Measurements from ENCODE around the gene TIMP3. TPM values are rescaled to one million over a fixed set of nuclear protein-coding genes. Genes with fewer than 3 reads are reported as not detected.

The TIMP3 gene
- total RNA-seq, 1 donor from 2014 or later = 8.3 TPM

DNA sequence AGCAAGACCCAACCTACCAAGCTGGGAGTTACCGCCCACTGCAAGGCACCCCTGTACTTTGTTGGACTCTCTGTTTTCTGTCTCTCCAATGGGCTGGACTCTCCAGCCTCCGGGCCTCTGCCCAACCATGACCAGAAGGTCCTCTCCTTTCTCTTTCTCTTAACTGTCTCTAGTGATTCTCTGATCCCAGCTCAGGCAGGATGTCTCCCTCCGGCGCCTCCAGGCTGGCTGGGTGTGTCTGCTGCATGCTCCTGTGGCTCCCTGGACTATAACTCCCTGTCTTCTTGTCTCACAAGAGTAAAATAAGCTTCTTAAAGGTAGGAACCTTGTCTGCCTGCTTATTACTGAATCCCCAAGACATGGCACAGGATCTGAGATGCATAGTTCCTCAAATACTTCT lies 36.3 kb downstream of the TIMP3 start:
- TF ChIP-seq CTCF (conservative IDR thresholded peaks at IDR 0.05; ENCODE audit: low read depth, low read length) = no peak
- no peak for DNase-seq (ENCODE audit: low read depth)
- no peak overlapping the region for H3K4me3 ChIP-seq (ENCODE audit: low read depth, low read length)

- TF ChIP-seq CTCF (conservative IDR thresholded peaks at IDR 0.05; ENCODE audit: low read depth, low read length) = no peak
- H3K4me3 ChIP-seq (ENCODE audit: low read depth, low read length) = no peak overlapping the region
- DNase-seq (ENCODE audit: low read depth) = no peak
Observed at GRCh38 chr22:32839831-32840584, 38.5 kb downstream of the TIMP3 start.

GRCh38 chr22:32841175-32841574 lies 39.7 kb downstream of the TIMP3 start:
- H3K4me3 ChIP-seq (ENCODE audit: low read depth, low read length) = no peak overlapping the region
- no peak for DNase-seq (ENCODE audit: low read depth)
- no peak for TF ChIP-seq CTCF (conservative IDR thresholded peaks at IDR 0.05; ENCODE audit: low read depth, low read length)

- no peak overlapping the region for H3K4me3 ChIP-seq (ENCODE audit: low read depth, low read length)
Observed at GRCh38 chr22:32842486-32842885, 41.0 kb downstream of the TIMP3 start.

DNA sequence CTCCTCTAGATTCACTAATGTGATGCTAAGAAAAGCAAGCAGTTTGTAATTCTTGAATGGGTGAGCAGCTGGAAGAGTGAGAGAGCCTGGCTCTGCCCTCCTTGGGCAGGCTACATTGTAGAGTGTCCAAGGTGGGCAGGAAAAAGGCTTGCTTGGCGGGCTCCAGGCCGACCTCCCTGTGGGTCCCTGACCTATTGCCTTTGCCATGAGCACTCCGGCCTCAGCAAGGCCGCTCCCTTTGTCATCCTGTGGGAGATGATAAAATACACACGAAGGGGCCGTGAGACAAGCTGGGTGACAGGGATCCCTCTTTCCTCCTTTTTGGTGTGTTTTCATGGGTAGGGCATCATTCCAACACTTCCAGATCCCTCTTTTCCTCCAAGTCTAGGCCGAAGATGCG lies 41.8 kb downstream of the TIMP3 start:
- no peak overlapping the region for H3K4me3 ChIP-seq (ENCODE audit: low read depth, low read length)
- no peak for TF ChIP-seq CTCF (conservative IDR thresholded peaks at IDR 0.05; ENCODE audit: low read depth, low read length)
- DNase-seq (ENCODE audit: low read depth) = no peak

More at GRCh38 chr22:32842486-32842885, 41.0 kb downstream of the TIMP3 start:
- DNase-seq (ENCODE audit: low read depth) = no peak
- TF ChIP-seq CTCF (conservative IDR thresholded peaks at IDR 0.05; ENCODE audit: low read depth, low read length) = no peak

DNA sequence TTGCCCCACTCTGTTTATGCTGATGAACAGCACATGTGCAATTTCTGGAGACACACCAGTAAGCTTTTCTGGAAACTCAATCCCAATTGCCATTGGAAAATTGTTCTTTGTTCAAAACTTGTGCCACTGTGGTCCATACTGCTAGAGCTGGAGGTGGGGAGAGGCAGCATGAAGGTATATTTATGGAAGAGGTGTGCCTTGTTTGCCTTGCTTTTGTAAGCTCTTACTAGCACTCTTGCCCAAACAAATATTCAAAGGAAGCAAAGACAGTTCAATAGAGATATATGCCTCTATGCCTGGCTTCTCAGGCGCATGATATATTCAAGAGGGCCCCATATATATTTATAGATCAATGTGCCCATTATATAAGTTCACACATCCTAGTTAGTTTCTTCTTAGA lies 42.7 kb downstream of the TIMP3 start:
- TF ChIP-seq CTCF (conservative IDR thresholded peaks at IDR 0.05; ENCODE audit: low read depth, low read length) = no peak
- no peak overlapping the region for H3K4me3 ChIP-seq (ENCODE audit: low read depth, low read length)
- DNase-seq (ENCODE audit: low read depth) = no peak
